SK-N-SH (cell line): ENCODE measurements around the gene IQGAP1.

Experiments
- CHD2 ChIP-seq: fragments of 150-350 bp; IDR thresholded peaks from 2 replicates; pipeline ENCODE4 v1.6.1; 2018; ENCODE audit warnings: low read length; ENCODE audit not compliant: partially characterized antibody
- TF ChIP-seq, protein P1 (sequence below): IDR thresholded peaks from 2 replicates; pipeline ENCODE4 v1.4.0; 2012; ENCODE audit warnings: low read depth
- TF ChIP-seq, protein P2 (sequence below): fragments of 200-600 bp; sonication (generic); IDR thresholded peaks from 2 replicates; pipeline ENCODE4 v1.6.1; 2017; ENCODE audit warnings: antibody characterized with exemption, mild to moderate bottlenecking, moderate library complexity

DNA sequence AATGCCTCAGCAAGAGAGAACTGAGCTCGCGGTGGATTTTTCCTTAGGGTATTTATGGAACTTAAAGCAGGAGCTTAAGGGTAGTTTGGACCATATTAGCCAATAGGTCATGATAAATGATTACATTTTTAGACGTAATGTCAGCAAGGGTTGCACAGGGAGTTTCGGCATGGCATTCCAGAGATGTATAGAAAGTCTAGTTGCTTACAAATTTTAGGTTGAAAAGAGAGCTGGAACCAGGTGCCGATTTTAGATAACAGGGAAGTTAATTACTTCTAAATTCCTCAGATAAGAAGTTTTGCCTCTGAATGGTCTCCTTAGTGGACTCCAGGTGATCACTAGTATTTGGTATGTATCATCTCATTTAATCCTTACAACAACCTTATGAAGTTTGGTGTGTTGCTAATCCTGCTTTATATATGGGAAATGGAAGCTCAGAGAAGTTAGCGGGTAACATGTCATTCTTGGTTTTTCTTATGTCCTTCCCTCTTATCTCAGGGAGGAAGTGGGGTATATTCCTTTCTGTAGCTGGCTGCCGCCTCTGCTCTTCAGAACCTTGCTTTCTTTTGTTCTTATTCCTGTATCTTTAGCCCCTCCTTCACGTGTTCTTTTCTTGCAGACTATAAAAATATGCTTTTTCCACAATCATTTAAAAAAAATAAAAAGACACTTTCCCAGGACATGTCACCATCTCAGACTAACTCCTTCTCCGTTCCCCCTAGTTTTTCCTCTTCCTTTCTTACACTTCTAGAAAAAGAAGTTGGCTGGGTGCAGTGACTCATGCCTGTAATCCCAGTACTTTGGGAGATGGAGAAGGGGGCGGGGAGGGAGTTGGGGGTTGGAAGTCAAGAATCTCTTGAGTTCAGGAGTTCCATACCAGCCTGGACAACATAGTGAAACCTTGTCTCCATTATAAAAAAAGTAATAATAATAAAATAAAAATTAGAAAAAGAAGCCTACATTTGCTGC is 25.7 kb downstream of the IQGAP1 start:
- TF ChIP-seq, protein P1, sequence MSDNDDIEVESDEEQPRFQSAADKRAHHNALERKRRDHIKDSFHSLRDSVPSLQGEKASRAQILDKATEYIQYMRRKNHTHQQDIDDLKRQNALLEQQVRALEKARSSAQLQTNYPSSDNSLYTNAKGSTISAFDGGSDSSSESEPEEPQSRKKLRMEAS: no peak
- TF ChIP-seq, protein P2, sequence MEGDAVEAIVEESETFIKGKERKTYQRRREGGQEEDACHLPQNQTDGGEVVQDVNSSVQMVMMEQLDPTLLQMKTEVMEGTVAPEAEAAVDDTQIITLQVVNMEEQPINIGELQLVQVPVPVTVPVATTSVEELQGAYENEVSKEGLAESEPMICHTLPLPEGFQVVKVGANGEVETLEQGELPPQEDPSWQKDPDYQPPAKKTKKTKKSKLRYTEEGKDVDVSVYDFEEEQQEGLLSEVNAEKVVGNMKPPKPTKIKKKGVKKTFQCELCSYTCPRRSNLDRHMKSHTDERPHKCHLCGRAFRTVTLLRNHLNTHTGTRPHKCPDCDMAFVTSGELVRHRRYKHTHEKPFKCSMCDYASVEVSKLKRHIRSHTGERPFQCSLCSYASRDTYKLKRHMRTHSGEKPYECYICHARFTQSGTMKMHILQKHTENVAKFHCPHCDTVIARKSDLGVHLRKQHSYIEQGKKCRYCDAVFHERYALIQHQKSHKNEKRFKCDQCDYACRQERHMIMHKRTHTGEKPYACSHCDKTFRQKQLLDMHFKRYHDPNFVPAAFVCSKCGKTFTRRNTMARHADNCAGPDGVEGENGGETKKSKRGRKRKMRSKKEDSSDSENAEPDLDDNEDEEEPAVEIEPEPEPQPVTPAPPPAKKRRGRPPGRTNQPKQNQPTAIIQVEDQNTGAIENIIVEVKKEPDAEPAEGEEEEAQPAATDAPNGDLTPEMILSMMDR: no peak
- TF ChIP-seq CHD2: no peak
